Gastrocnemius medialis (tissue), 4 donors: Measurements from ENCODE around the gene USP17L28.
"Not testable (repeated sequence)": the region's sequence is repeated elsewhere in the genome, so short reads cannot be mapped to it uniquely, and the experiment has no call there.

Experiments used
- POLR2A ChIP-seq, 2 donors: fragments of 450-650 bp; IDR thresholded peaks; one replicate each; pipeline ENCODE4 v1.6.1; 2017; ENCODE audit warnings: antibody characterized with exemption in 2 of 2, mild to moderate bottlenecking in 2 of 2, moderate library complexity in 2 of 2
- TF ChIP-seq, protein P1 (sequence below), 5 experiments: fragments of 450-650 bp in 3 of 5; fragments of 200-600 bp in 2 of 5; sonication (generic) in 2 of 5; IDR thresholded peaks in 4 of 5; conservative IDR thresholded peaks in 1 of 5; 1 replicate in 4 of 5; 2 replicates in 1 of 5; pipeline ENCODE4 v1.5.1; 2016 to 2019; ENCODE audit warnings: antibody characterized with exemption in 5 of 5, mild to moderate bottlenecking in 3 of 5, moderate library complexity in 3 of 5

DNA sequence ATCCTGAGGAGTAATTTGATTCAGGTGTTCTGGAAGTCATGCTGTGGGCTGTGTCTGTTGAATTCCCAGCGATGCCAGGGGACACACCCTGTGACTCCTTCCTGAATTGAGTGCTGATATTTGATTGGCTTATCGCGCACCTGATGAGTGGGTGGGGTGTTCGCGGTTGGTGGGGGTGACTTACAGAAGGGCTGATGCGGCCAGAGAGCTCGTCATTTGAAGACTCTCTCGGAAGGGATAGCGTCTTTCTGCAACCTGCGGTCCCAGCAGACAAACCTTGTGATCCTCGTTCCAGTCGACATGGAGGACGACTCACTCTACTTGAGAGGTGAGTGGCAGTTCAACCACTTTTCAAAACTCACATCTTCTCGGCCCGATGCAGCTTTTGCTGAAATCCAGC is 4.8 kb upstream of the USP17L28 start, which contains the start of gene USP17L27:
- TF ChIP-seq POLR2A (IDR thresholded peaks at IDR 0.05), result not testable (repeated sequence)
- TF ChIP-seq, protein P1, sequence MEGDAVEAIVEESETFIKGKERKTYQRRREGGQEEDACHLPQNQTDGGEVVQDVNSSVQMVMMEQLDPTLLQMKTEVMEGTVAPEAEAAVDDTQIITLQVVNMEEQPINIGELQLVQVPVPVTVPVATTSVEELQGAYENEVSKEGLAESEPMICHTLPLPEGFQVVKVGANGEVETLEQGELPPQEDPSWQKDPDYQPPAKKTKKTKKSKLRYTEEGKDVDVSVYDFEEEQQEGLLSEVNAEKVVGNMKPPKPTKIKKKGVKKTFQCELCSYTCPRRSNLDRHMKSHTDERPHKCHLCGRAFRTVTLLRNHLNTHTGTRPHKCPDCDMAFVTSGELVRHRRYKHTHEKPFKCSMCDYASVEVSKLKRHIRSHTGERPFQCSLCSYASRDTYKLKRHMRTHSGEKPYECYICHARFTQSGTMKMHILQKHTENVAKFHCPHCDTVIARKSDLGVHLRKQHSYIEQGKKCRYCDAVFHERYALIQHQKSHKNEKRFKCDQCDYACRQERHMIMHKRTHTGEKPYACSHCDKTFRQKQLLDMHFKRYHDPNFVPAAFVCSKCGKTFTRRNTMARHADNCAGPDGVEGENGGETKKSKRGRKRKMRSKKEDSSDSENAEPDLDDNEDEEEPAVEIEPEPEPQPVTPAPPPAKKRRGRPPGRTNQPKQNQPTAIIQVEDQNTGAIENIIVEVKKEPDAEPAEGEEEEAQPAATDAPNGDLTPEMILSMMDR (IDR thresholded peaks at IDR 0.05 in 4 of 5, conservative IDR thresholded peaks at IDR 0.05 in 1 of 5), result not testable (repeated sequence)
